ENCODE measurements around the gene TERT.

Gene TERT

GRCh38 chr5:1255081-1255561 is 39.7 kb downstream of the TERT start:
- no peak for DNase-seq

- DNase-seq = no peak
Observed at GRCh38 chr5:1254196-1254595, 40.7 kb downstream of the TERT start.

- DNase-seq = no peak
Observed at GRCh38 chr5:1253456-1254105, 41.3 kb downstream of the TERT start.

GRCh38 chr5:1252681-1253080 is 42.2 kb downstream of the TERT start:
- no peak for DNase-seq

GRCh38 chr5:1251678-1252580 is 42.9 kb downstream of the TERT start:
- no peak for DNase-seq

- DNase-seq = no peak
Observed at GRCh38 chr5:1249366-1250280, 45.2 kb downstream of the TERT start.

- DNase-seq = no peak
Observed at GRCh38 chr5:1247811-1248210, 47.1 kb downstream of the TERT start.

- DNase-seq = no peak
Observed at GRCh38 chr5:1246711-1247431, 48.0 kb downstream of the TERT start.

- DNase-seq = no peak
Observed at GRCh38 chr5:1245905-1246576, 48.8 kb downstream of the TERT start.

- DNase-seq = no peak
Observed at GRCh38 chr5:1244976-1245375, 49.9 kb downstream of the TERT start.

GRCh38 chr5:1244255-1244654 is 50.6 kb downstream of the TERT start:
- DNase-seq = no peak

GRCh38 chr5:1243487-1244130 is 51.3 kb downstream of the TERT start:
- no peak for DNase-seq

GRCh38 chr5:1242733-1243486 is 52.0 kb downstream of the TERT start:
- no peak for DNase-seq

GRCh38 chr5:1241509-1242080 is 53.3 kb downstream of the TERT start:
- no peak for DNase-seq

GRCh38 chr5:1240496-1241260 is 54.2 kb downstream of the TERT start:
- no peak for DNase-seq

GRCh38 chr5:1239505-1240251 is 55.2 kb downstream of the TERT start:
- no peak for DNase-seq

- DNase-seq = no peak
Observed at GRCh38 chr5:1235838-1236237, 59.0 kb downstream of the TERT start.

GRCh38 chr5:1235379-1235778 is 59.5 kb downstream of the TERT start:
- DNase-seq = no peak

- no peak for DNase-seq
Observed at GRCh38 chr5:1232780-1233179, 62.1 kb downstream of the TERT start.

Measured in inflammatory macrophage treated with lipopolysaccharide for 4 hours (primary cell).